Tibial artery (tissue), 4 donors: ENCODE measurements around the gene KDF1.

Source experiments
- DNase-seq, 2 donors: peaks; one replicate each; pipeline ENCODE4 v3.0.0-alpha.2; 2019
- H3K27ac ChIP-seq, 2 donors: fragments of 200-600 bp; sonication (generic) in 1 of 2; 1 replicate in 1 of 2; 2 replicates in 1 of 2; pipeline ENCODE4 v1.5.1; 2018 to 2019; ENCODE audit warnings: mild to moderate bottlenecking in 1 of 2
- H3K27me3 ChIP-seq, 2 donors: fragments of 200-600 bp; sonication (generic) in 1 of 2; one replicate each; pipeline versions ENCODE4 v1.5.1 to v1.6.0; 2016 to 2019
- H3K36me3 ChIP-seq, 3 donors: fragments of 200-600 bp; sonication (generic) in 2 of 3; one replicate each; pipeline ENCODE4 v1.5.1; 2016 to 2019; ENCODE audit warnings: mild to moderate bottlenecking in 2 of 3
- H3K4me1 ChIP-seq, 4 donors: fragments of 200-600 bp; sonication (generic) in 2 of 4; 1 replicate in 3 of 4; 2 replicates in 1 of 4; pipeline ENCODE4 v1.5.1; 2016 to 2019
- H3K4me3 ChIP-seq, 2 donors: fragments of 200-600 bp; sonication (generic) in 1 of 2; 1 replicate in 1 of 2; 2 replicates in 1 of 2; pipeline ENCODE4 v1.5.1; 2018 to 2019; ENCODE audit warnings: mild to moderate bottlenecking in 2 of 2
- H3K9me3 ChIP-seq, 3 donors: fragments of 200-600 bp; sonication (generic) in 1 of 3; one replicate each; pipeline ENCODE4 v1.5.1; 2016 to 2019
- intact Hi-C: fragments of 100-400 bp; cut with DNase I; formaldehyde crosslinking; loops from one replicate; pipeline ENCODE4 v1.15.0; 2023; ENCODE audit warnings: low total_unique reads
- TF ChIP-seq, protein P1 (sequence below), 2 experiments: fragments of 200-600 bp in 1 of 2; fragments of 450-650 bp in 1 of 2; IDR thresholded peaks; one replicate each; pipeline ENCODE4 v1.5.1; 2017 to 2019; ENCODE audit warnings: antibody characterized with exemption in 2 of 2, mild to moderate bottlenecking in 1 of 2, moderate library complexity in 1 of 2

Gene KDF1

DNA sequence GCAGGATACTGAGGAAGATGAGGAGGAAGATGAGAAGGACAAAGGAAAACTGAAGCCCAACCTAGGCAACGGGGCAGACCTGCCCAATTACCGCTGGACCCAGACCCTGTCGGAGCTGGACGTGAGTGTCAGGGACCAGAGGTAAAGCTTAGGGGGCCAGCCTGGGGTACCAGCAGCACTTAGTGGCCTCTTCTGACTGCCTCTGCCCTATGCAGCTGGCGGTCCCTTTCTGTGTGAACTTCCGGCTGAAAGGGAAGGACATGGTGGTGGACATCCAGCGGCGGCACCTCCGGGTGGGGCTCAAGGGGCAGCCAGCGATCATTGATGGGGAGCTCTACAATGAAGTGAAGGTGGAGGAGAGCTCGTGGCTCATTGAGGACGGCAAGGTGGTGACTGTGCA is 17.6 kb downstream of the KDF1 start:
- DNase-seq = no peak
- no peaks in the 10 kb centered on the region for H3K27me3 ChIP-seq
- no peaks in the 10 kb centered on the region for H3K4me1 ChIP-seq
- no peak overlapping the region for H3K27ac ChIP-seq
- TF ChIP-seq, protein P1, sequence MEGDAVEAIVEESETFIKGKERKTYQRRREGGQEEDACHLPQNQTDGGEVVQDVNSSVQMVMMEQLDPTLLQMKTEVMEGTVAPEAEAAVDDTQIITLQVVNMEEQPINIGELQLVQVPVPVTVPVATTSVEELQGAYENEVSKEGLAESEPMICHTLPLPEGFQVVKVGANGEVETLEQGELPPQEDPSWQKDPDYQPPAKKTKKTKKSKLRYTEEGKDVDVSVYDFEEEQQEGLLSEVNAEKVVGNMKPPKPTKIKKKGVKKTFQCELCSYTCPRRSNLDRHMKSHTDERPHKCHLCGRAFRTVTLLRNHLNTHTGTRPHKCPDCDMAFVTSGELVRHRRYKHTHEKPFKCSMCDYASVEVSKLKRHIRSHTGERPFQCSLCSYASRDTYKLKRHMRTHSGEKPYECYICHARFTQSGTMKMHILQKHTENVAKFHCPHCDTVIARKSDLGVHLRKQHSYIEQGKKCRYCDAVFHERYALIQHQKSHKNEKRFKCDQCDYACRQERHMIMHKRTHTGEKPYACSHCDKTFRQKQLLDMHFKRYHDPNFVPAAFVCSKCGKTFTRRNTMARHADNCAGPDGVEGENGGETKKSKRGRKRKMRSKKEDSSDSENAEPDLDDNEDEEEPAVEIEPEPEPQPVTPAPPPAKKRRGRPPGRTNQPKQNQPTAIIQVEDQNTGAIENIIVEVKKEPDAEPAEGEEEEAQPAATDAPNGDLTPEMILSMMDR (IDR thresholded peaks at IDR 0.05) = no peak
- no peak overlapping the region for H3K4me3 ChIP-seq
- peaks cover 53 to 69% (median 59%) of the 10 kb centered on the region in 3 donors for H3K36me3 ChIP-seq
- intact Hi-C loops = no loop called here
- H3K9me3 ChIP-seq = no peaks in the 10 kb centered on the region

- intact Hi-C loops = no loop called here
- H3K27ac ChIP-seq = no peak overlapping the region
- no peaks in the 10 kb centered on the region for H3K4me1 ChIP-seq
Observed at GRCh38 chr1:26941311-26941710, 19.0 kb downstream of the KDF1 start.

GRCh38 chr1:26938659-26939025 is 21.6 kb downstream of the KDF1 start:
- TF ChIP-seq, protein P1 (IDR thresholded peaks at IDR 0.05) = no peak
- Histone ChIP-seq H3K9me3 (no peaks in the 10 kb centered on the region), H3K4me3 (no peak overlapping the region), H3K27ac (no peak overlapping the region), H3K27me3 (no peaks in the 10 kb centered on the region), H3K36me3 (peaks cover 39 to 64% (median 39%) of the 10 kb centered on the region in 3 donors), H3K4me1 (no peaks in the 10 kb centered on the region)
- no peak for DNase-seq
- intact Hi-C loops = no loop called here

More at GRCh38 chr1:26941311-26941710, 19.0 kb downstream of the KDF1 start:
- TF ChIP-seq, protein P1 (IDR thresholded peaks at IDR 0.05) = no peak
- H3K4me3 ChIP-seq = no peak overlapping the region
- H3K9me3 ChIP-seq = no peaks in the 10 kb centered on the region
- no peak for DNase-seq
- H3K27me3 ChIP-seq = no peaks in the 10 kb centered on the region
- H3K36me3 ChIP-seq = peaks cover 52 to 69% (median 57%) of the 10 kb centered on the region in 3 donors

- TF ChIP-seq, protein P1 (IDR thresholded peaks at IDR 0.05) = no peak
- no peak overlapping the region for H3K27ac ChIP-seq
- intact Hi-C loops = no loop called here
- H3K9me3 ChIP-seq = no peaks in the 10 kb centered on the region
- no peaks in the 10 kb centered on the region for H3K4me1 ChIP-seq
- H3K27me3 ChIP-seq = no peaks in the 10 kb centered on the region
- peaks cover 34 to 64% (median 35%) of the 10 kb centered on the region in 3 donors for H3K36me3 ChIP-seq
- H3K4me3 ChIP-seq = no peak overlapping the region
- no peak for DNase-seq
Observed at GRCh38 chr1:26938004-26938658, 22.1 kb downstream of the KDF1 start.

DNA sequence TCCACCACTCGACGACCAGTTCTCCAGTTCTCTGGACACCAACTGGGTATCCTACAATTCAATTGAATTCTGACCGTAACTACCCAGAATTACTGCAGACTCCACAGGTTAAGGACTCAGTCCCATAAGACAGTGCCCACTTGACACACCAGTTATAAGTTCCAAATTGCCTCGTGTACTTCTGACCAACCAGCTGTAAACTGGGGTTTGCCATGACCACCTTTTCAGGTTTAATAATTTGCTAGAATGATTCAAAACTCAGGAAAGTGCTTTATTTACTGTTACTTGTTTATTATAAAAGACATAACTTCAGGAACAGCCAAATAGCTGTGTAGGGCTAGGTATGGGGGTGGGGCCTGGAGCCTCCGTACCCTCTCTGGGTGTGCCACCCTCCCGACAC is 23.4 kb downstream of the KDF1 start:
- TF ChIP-seq, protein P1 (IDR thresholded peaks at IDR 0.05) = no peak
- no peaks in the 10 kb centered on the region for H3K4me1 ChIP-seq

More for the DNA sequence above, 23.4 kb downstream of the KDF1 start:
- DNase-seq = no peak
- Histone ChIP-seq H3K36me3 (peaks cover 21 to 62% (median 22%) of the 10 kb centered on the region in 3 donors), H3K27ac (no peak overlapping the region), H3K4me3 (no peak overlapping the region), H3K27me3 (no peaks in the 10 kb centered on the region), H3K9me3 (no peaks in the 10 kb centered on the region)
- intact Hi-C loops = no loop called here
